Mucosa of rectum (tissue), 2 donors: Measurements from ENCODE around the gene DCUN1D2.

Source experiments
- H3K27ac ChIP-seq, 2 donors: one replicate each; pipeline ENCODE4 v1.7.0; 2013; ENCODE audit warnings: inconsistent platforms in 2 of 2, low read depth in 2 of 2, low read length in 2 of 2
- H3K27me3 ChIP-seq, 2 donors: one replicate each; pipeline ENCODE4 v1.7.0; 2013; ENCODE audit warnings: low read length in 2 of 2; ENCODE audit not compliant: control insufficient read depth in 2 of 2, insufficient read depth in 2 of 2
- H3K36me3 ChIP-seq, 2 donors: one replicate each; pipeline ENCODE4 v1.7.0; 2013; ENCODE audit warnings: low read length in 2 of 2; ENCODE audit not compliant: control insufficient read depth in 2 of 2, insufficient read depth in 2 of 2
- H3K4me1 ChIP-seq, 2 donors: one replicate each; pipeline ENCODE4 v1.7.0; 2013; ENCODE audit warnings: low read length in 2 of 2, mild to moderate bottlenecking in 1 of 2; ENCODE audit not compliant: control insufficient read depth in 2 of 2, insufficient read depth in 2 of 2
- H3K4me3 ChIP-seq, 2 donors: one replicate each; pipeline ENCODE4 v1.7.0; 2013; ENCODE audit warnings: low read length in 2 of 2
- H3K9ac ChIP-seq, 2 donors: one replicate each; pipeline ENCODE4 v1.7.0; 2013; ENCODE audit warnings: low read length in 2 of 2, low read depth in 1 of 2, mild to moderate bottlenecking in 1 of 2
- H3K9me3 ChIP-seq, 2 donors: one replicate each; pipeline ENCODE4 v1.7.0; 2013; ENCODE audit warnings: low read length in 2 of 2; ENCODE audit not compliant: control insufficient read depth in 2 of 2
- donor health status: healthy.
- donor health status: Normal muscosa, but diverticular disease.

The DCUN1D2 gene

GRCh38 chr13:113491418-113491883 is 940 bp upstream of the DCUN1D2 start:
- peaks cover 20 to 40% of the 10 kb centered on the region in 2 donors for H3K4me1 ChIP-seq
- H3K36me3 ChIP-seq = peaks cover 4 to 8% of the 10 kb centered on the region in 2 donors
- H3K27ac ChIP-seq = peak overlapping the region; percentile 77 to 84

GRCh38 chr13:113489549-113490495 is 689 bp downstream of the DCUN1D2 start:
- Histone ChIP-seq H3K4me3 (peak overlapping the region; percentile 82 to 86), H3K9me3 (no peaks in the 10 kb centered on the region), H3K27ac (peak overlapping the region; percentile 77 to 84), H3K27me3 (no peaks in the 10 kb centered on the region), H3K4me1 (peaks cover 20 to 40% of the 10 kb centered on the region in 2 donors), H3K9ac (peak overlapping the region; percentile 70 to 87), H3K36me3 (no peaks in the 10 kb centered on the region)

More at GRCh38 chr13:113491418-113491883, 940 bp upstream of the DCUN1D2 start:
- H3K27me3 ChIP-seq = no peaks in the 10 kb centered on the region
- H3K9ac ChIP-seq = peak overlapping the region; percentile 75 to 87
- H3K4me3 ChIP-seq = peak overlapping the region; percentile 76 to 82
- H3K9me3 ChIP-seq = no peaks in the 10 kb centered on the region

GRCh38 chr13:113489171-113489548 is 1.4 kb downstream of the DCUN1D2 start:
- H3K4me3 ChIP-seq = peak overlapping the region; percentile 82 to 86
- no peak overlapping the region for H3K27ac ChIP-seq
- H3K36me3 ChIP-seq = no peaks in the 10 kb centered on the region
- peak overlapping the region in 1 of 2 donors; percentile 87 for H3K9ac ChIP-seq
- no peaks in the 10 kb centered on the region for H3K9me3 ChIP-seq
- H3K4me1 ChIP-seq = peaks cover 18 to 38% of the 10 kb centered on the region in 2 donors
- no peaks in the 10 kb centered on the region for H3K27me3 ChIP-seq

- H3K4me3 ChIP-seq = no peak overlapping the region
- no peaks in the 10 kb centered on the region for H3K27me3 ChIP-seq
- H3K4me1 ChIP-seq = peaks cover 16 to 30% of the 10 kb centered on the region in 2 donors
- no peaks in the 10 kb centered on the region for H3K36me3 ChIP-seq
- no peak overlapping the region for H3K27ac ChIP-seq
- no peaks in the 10 kb centered on the region for H3K9me3 ChIP-seq
- H3K9ac ChIP-seq = no peak overlapping the region
These were observed 2.2 kb downstream of the DCUN1D2 start for GRCh38 chr13:113488283-113488682.

- no peaks in the 10 kb centered on the region for H3K9me3 ChIP-seq
- H3K27ac ChIP-seq = no peak overlapping the region
These were observed 3.8 kb downstream of the DCUN1D2 start for GRCh38 chr13:113486698-113487097.

GRCh38 chr13:113485545-113485944 is 5.0 kb downstream of the DCUN1D2 start:
- H3K27ac ChIP-seq = no peak overlapping the region
- no peaks in the 10 kb centered on the region for H3K27me3 ChIP-seq
- H3K36me3 ChIP-seq = no peaks in the 10 kb centered on the region
- H3K9me3 ChIP-seq = no peaks in the 10 kb centered on the region
- no peak overlapping the region for H3K4me3 ChIP-seq
- H3K9ac ChIP-seq = no peak overlapping the region
- H3K4me1 ChIP-seq = peaks cover 10 to 11% of the 10 kb centered on the region in 2 donors

More at GRCh38 chr13:113486698-113487097, 3.8 kb downstream of the DCUN1D2 start:
- H3K4me3 ChIP-seq = no peak overlapping the region
- no peaks in the 10 kb centered on the region for H3K27me3 ChIP-seq
- no peaks in the 10 kb centered on the region for H3K36me3 ChIP-seq
- no peak overlapping the region for H3K9ac ChIP-seq
- peaks cover 11 to 15% of the 10 kb centered on the region in 2 donors for H3K4me1 ChIP-seq

GRCh38 chr13:113483504-113484293 is 6.8 kb downstream of the DCUN1D2 start:
- H3K36me3 ChIP-seq = peaks cover 4 to 10% of the 10 kb centered on the region in 2 donors
- H3K27me3 ChIP-seq = no peaks in the 10 kb centered on the region
- H3K27ac ChIP-seq = no peak overlapping the region
- H3K4me3 ChIP-seq = no peak overlapping the region
- no peaks in the 10 kb centered on the region for H3K4me1 ChIP-seq
- H3K9me3 ChIP-seq = no peaks in the 10 kb centered on the region
- no peak overlapping the region for H3K9ac ChIP-seq

GRCh38 chr13:113483081-113483480 is 7.4 kb downstream of the DCUN1D2 start:
- no peak overlapping the region for H3K27ac ChIP-seq

GRCh38 chr13:113479179-113479578 is 11.3 kb downstream of the DCUN1D2 start:
- no peaks in the 10 kb centered on the region for H3K4me1 ChIP-seq
- H3K27me3 ChIP-seq = no peaks in the 10 kb centered on the region
- H3K36me3 ChIP-seq = peaks cover 27 to 29% of the 10 kb centered on the region in 2 donors
- no peak overlapping the region for H3K9ac ChIP-seq
- H3K4me3 ChIP-seq = no peak overlapping the region
- H3K9me3 ChIP-seq = no peaks in the 10 kb centered on the region
- no peak overlapping the region for H3K27ac ChIP-seq

More at GRCh38 chr13:113483081-113483480, 7.4 kb downstream of the DCUN1D2 start:
- Histone ChIP-seq H3K4me3 (no peak overlapping the region), H3K4me1 (no peaks in the 10 kb centered on the region), H3K27me3 (no peaks in the 10 kb centered on the region), H3K36me3 (peaks cover 4 to 13% of the 10 kb centered on the region in 2 donors), H3K9me3 (no peaks in the 10 kb centered on the region), H3K9ac (no peak overlapping the region)
